Measurements from ENCODE around the gene MCTP1. TPM values are rescaled to one million over a fixed set of nuclear protein-coding genes. Genes with fewer than 3 reads are reported as not detected.

The MCTP1 gene
- total RNA-seq, 4 donors from 2014 or later, result 5.4 to 22.1 (median 5.8) TPM

DNA sequence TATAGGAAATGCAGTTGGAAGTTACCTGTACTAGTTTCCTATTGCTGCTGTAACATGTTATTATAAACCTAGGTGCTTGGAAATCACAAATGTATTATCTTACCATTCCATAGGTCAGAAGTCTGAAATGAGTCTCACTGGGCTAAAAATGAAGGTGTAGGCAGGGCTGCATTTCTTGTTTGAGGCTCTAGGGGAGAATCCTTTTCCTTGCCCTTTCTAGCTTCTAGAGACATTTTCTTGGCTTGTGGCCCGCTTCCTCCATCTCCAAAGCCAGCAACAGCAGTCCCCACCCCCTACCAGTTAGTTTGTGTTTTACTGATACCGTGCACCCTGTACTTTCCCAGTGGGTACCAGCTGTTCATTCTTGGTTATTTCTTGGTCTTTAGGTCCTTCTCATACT lies 513.2 kb downstream of the MCTP1 start:
- H3K4me3 ChIP-seq, result no peak overlapping the region
- intact Hi-C loops (cut with DNase I; ENCODE audit: low total_unique reads), result no loop called here

DNA sequence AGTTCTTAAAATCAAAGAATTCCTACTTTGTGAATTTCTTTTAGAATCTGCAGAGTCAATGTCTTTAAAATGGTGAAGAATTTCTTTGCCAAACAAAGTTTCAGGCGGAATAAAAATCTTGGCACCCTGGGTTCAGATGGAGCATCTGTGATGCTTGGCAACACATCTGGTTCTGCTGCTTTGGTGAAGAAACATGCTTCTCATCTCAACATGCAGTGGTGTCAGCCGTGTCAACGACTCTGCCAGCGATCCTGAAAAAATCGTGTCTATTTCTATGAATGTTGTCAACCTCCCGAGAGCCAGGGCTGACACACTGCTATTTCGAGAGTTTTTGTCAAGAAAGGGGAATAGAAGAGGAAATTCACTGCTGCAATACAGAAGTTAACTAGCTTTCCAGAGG lies 514.9 kb downstream of the MCTP1 start:
- H3K4me1 ChIP-seq, result no peaks in the 10 kb centered on the region
- H3K36me3 ChIP-seq, result no peaks in the 10 kb centered on the region
- TF ChIP-seq, protein P1, sequence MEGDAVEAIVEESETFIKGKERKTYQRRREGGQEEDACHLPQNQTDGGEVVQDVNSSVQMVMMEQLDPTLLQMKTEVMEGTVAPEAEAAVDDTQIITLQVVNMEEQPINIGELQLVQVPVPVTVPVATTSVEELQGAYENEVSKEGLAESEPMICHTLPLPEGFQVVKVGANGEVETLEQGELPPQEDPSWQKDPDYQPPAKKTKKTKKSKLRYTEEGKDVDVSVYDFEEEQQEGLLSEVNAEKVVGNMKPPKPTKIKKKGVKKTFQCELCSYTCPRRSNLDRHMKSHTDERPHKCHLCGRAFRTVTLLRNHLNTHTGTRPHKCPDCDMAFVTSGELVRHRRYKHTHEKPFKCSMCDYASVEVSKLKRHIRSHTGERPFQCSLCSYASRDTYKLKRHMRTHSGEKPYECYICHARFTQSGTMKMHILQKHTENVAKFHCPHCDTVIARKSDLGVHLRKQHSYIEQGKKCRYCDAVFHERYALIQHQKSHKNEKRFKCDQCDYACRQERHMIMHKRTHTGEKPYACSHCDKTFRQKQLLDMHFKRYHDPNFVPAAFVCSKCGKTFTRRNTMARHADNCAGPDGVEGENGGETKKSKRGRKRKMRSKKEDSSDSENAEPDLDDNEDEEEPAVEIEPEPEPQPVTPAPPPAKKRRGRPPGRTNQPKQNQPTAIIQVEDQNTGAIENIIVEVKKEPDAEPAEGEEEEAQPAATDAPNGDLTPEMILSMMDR (IDR thresholded peaks at IDR 0.05 in 4 of 5, conservative IDR thresholded peaks at IDR 0.05 in 1 of 5), result no peak
- TF ChIP-seq POLR2A (IDR thresholded peaks at IDR 0.05), result no peak
- H3K4me3 ChIP-seq, result no peak overlapping the region
- no peaks in the 10 kb centered on the region for H3K9me3 ChIP-seq
- no peaks in the 10 kb centered on the region for H3K27me3 ChIP-seq
- ATAC-seq, result no peak
- in situ Hi-C loops (cut with MboI; ENCODE audit: low sequenced_read_pairs in 4 of 4) (no loop called here), intact Hi-C loops (cut with DNase I; ENCODE audit: low total_unique reads) (no loop called here)
- no peak for DNase-seq
- no peak overlapping the region for H3K27ac ChIP-seq

More for the DNA sequence above, 513.2 kb downstream of the MCTP1 start:
- no peaks in the 10 kb centered on the region for H3K4me1 ChIP-seq
- no peak for DNase-seq
- ATAC-seq, result no peak
- no peak overlapping the region for H3K27ac ChIP-seq
- no peaks in the 10 kb centered on the region for H3K27me3 ChIP-seq
- TF ChIP-seq, protein P1 (IDR thresholded peaks at IDR 0.05 in 4 of 5, conservative IDR thresholded peaks at IDR 0.05 in 1 of 5), result no peak
- TF ChIP-seq POLR2A (IDR thresholded peaks at IDR 0.05), result no peak
- in situ Hi-C loops (cut with MboI; ENCODE audit: low sequenced_read_pairs in 4 of 4), result no loop called here
- no peaks in the 10 kb centered on the region for H3K36me3 ChIP-seq
- H3K9me3 ChIP-seq, result no peaks in the 10 kb centered on the region

DNA sequence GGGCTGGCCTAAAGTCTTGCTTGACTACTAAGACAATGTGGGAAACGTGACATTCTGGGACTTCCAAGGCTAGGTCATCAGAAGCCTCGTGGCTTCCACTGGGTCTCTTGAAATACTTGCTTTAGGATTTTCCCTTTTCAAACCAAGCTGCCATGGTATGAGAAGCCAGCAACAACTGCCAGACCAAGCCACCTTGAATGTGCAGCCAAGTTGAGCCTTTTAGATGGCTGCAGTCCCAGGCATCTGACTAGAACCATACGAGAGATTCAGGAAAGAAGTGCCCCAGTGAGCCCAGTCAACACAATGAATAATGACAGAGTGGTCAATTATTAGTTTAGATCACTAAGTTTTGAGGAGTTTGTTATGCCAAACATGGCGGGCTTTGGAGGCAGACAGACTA lies 523.1 kb downstream of the MCTP1 start:
- in situ Hi-C loops (cut with MboI; ENCODE audit: low sequenced_read_pairs in 4 of 4) (no loop called here), intact Hi-C loops (cut with DNase I; ENCODE audit: low total_unique reads) (no loop called here)
- Histone ChIP-seq H3K9me3 (no peaks in the 10 kb centered on the region), H3K36me3 (no peaks in the 10 kb centered on the region), H3K4me1 (no peaks in the 10 kb centered on the region), H3K27me3 (no peaks in the 10 kb centered on the region), H3K27ac (no peak overlapping the region), H3K4me3 (no peak overlapping the region)
- no peak for ATAC-seq
- TF ChIP-seq POLR2A (IDR thresholded peaks at IDR 0.05), result no peak
- TF ChIP-seq, protein P1 (IDR thresholded peaks at IDR 0.05 in 4 of 5, conservative IDR thresholded peaks at IDR 0.05 in 1 of 5), result no peak
- no peak for DNase-seq

DNA sequence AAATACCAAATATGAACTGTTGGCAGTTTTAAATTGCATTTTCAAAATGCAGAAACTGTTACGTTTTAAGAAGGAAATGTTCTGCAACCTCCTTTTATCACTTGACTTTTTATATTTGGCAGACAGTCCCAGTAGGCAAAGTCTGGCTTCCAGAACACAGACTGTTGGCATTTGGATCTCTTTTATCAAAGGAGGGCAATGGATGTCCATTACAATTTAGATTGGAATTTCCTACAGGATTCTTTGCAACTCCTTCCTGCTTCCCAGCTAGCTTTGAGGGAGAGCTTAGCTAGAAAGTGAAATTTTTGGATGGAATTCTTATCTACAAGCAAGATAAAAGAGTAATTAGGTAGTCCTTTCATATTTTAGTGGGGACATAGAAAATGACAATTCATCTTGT lies 523.8 kb downstream of the MCTP1 start:
- no peaks in the 10 kb centered on the region for H3K27me3 ChIP-seq
- intact Hi-C loops (cut with DNase I; ENCODE audit: low total_unique reads) (no loop called here), in situ Hi-C loops (cut with MboI; ENCODE audit: low sequenced_read_pairs in 4 of 4) (no loop called here)
- no peak overlapping the region for H3K27ac ChIP-seq
- TF ChIP-seq, protein P1 (IDR thresholded peaks at IDR 0.05 in 4 of 5, conservative IDR thresholded peaks at IDR 0.05 in 1 of 5), result no peak
- TF ChIP-seq POLR2A (IDR thresholded peaks at IDR 0.05), result no peak
- H3K4me3 ChIP-seq, result no peak overlapping the region
- no peak for ATAC-seq
- no peaks in the 10 kb centered on the region for H3K36me3 ChIP-seq
- no peak for DNase-seq
- no peaks in the 10 kb centered on the region for H3K9me3 ChIP-seq
- no peaks in the 10 kb centered on the region for H3K4me1 ChIP-seq

DNA sequence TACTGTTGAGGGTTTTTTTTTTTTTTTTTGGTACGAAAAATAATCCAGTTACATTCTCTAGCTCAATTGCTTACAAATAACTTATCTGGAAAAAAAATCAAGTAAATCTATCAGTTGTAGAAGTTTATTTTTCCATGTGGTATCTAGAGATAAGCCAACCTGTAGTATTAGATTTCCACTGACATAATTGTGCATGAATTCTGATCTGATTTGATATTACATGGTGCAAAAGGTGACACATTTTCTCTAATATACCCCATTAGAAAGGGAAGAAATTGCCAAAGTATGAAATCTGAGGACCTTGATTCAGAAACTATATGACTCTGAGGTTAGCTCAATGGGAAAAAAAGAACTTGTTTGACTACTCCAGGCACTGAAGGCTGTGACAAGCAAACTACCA lies 524.9 kb downstream of the MCTP1 start:
- Histone ChIP-seq H3K4me1 (no peaks in the 10 kb centered on the region), H3K4me3 (no peak overlapping the region), H3K36me3 (no peaks in the 10 kb centered on the region), H3K27me3 (no peaks in the 10 kb centered on the region), H3K9me3 (no peaks in the 10 kb centered on the region), H3K27ac (no peak overlapping the region)
- ATAC-seq, result no peak
- in situ Hi-C loops (cut with MboI; ENCODE audit: low sequenced_read_pairs in 4 of 4), result no loop called here
- TF ChIP-seq POLR2A (IDR thresholded peaks at IDR 0.05), result no peak
- TF ChIP-seq, protein P1 (IDR thresholded peaks at IDR 0.05 in 4 of 5, conservative IDR thresholded peaks at IDR 0.05 in 1 of 5), result no peak
- intact Hi-C loops (cut with DNase I; ENCODE audit: low total_unique reads), result no loop called here
- no peak for DNase-seq
